PC-9 (cell line): Measurements from ENCODE around the gene TTR. TPM values are rescaled to one million over a fixed set of nuclear protein-coding genes. Genes with fewer than 3 reads are reported as not detected.

ENCODE experiments used
- BruUV-seq: library from RNA; stranded (reverse); fragments of 400-500 nt; replicated peaks from 2 replicates; lab custom pipeline; 2021; lab: Mats Ljungman, UMichigan
- CTCF ChIA-PET: fragments of 300-600 bp; sonication (Branson Sonifier 250); formaldehyde crosslinking; loops from one replicate; lab custom pipeline; 2022; ENCODE audit warnings: antibody characterized with exemption; lab: Charles Lee
- POLR2A ChIA-PET: fragments of 300-600 bp; sonication (Branson Sonifier 250); formaldehyde crosslinking; loops from one replicate; lab custom pipeline; 2022; ENCODE audit warnings: antibody characterized with exemption; ENCODE audit not compliant: unreplicated experiment; lab: Charles Lee
- DNase-seq, 2 experiments: peaks; one replicate each; pipeline versions ENCODE4 v3.0.0 to v3.0.0-alpha.2; 2015 to 2022; ENCODE audit warnings: mixed read lengths in 1 of 2
- H2AFZ ChIP-seq: fragments of 200-600 bp; sonication (generic); 2 replicates; pipeline ENCODE4 v1.8.1; 2017; ENCODE audit warnings: antibody characterized with exemption
- H3F3A ChIP-seq: fragments of 200-600 bp; sonication (generic); 2 replicates; pipeline ENCODE4 v1.8.1; 2017; ENCODE audit warnings: antibody characterized with exemption, mild to moderate bottlenecking, low read depth; ENCODE audit not compliant: insufficient read depth
- H3K27ac ChIP-seq: fragments of 200-600 bp; sonication (generic); 2 replicates; pipeline ENCODE4 v1.6.1; 2016; ENCODE audit warnings: mixed run types
- H3K27me3 ChIP-seq: fragments of 200-600 bp; sonication (generic); 2 replicates; pipeline ENCODE4 v1.6.1; 2016; ENCODE audit warnings: low read depth, mixed run types; ENCODE audit not compliant: insufficient read depth
- H3K36me3 ChIP-seq: fragments of 200-600 bp; sonication (generic); 2 replicates; pipeline ENCODE4 v1.6.1; 2016; ENCODE audit warnings: low read depth, mixed run types
- H3K4me1 ChIP-seq: fragments of 200-600 bp; sonication (generic); replicated peaks from 2 replicates; pipeline ENCODE4 v1.6.1; 2016; ENCODE audit warnings: mixed run types; ENCODE audit not compliant: insufficient read depth
- H3K4me2 ChIP-seq: fragments of 200-600 bp; sonication (generic); 2 replicates; pipeline ENCODE4 v1.6.1; 2017; ENCODE audit warnings: mixed run types
- H3K4me3 ChIP-seq: fragments of 200-600 bp; sonication (generic); 2 replicates; pipeline ENCODE4 v1.6.1; 2016; ENCODE audit warnings: mixed run types
- H3K79me2 ChIP-seq: fragments of 200-600 bp; sonication (generic); 2 replicates; pipeline ENCODE4 v1.6.1; 2017; ENCODE audit warnings: low read depth, mixed run types
- H3K9me2 ChIP-seq: fragments of 200-600 bp; sonication (generic); 2 replicates; pipeline ENCODE4 v1.8.1; 2017; ENCODE audit warnings: mild to moderate bottlenecking; ENCODE audit not compliant: insufficient read depth
- H3K9me3 ChIP-seq: fragments of 200-600 bp; sonication (generic); 2 replicates; pipeline ENCODE4 v1.8.1; 2016; ENCODE audit warnings: low read depth; ENCODE audit not compliant: insufficient read depth
- H4K20me1 ChIP-seq: fragments of 200-600 bp; sonication (generic); 2 replicates; pipeline ENCODE4 v1.8.1; 2017; ENCODE audit not compliant: insufficient read depth
- CTCF ChIP-seq: fragments of 200-600 bp; sonication (generic); conservative IDR thresholded peaks from 2 replicates; pipeline ENCODE4 v1.6.1; 2017; ENCODE audit warnings: mixed run types, antibody characterized with exemption, mild to moderate bottlenecking, moderate library complexity
- EZH2 ChIP-seq: fragments of 200-600 bp; sonication (generic); IDR thresholded peaks from 2 replicates; pipeline ENCODE4 v1.8.0; 2017; ENCODE audit warnings: antibody characterized with exemption, low read depth
- intact Hi-C: fragments of 100-400 bp; cut with micrococcal nuclease; formaldehyde crosslinking; loops from one replicate; pipeline ENCODE4 v1.10.0; 2022; ENCODE audit not compliant: unreplicated experiment
- total RNA-seq: library from RNA; stranded (reverse); gene quantifications from 2 replicates; pipeline ENCODE4 v1.2.3, GENCODE V29; 2021

The TTR gene
- total RNA-seq, 1 experiment from 2014 or later = not detected

GRCh38 chr18:31598021-31598805, 6.5 kb downstream of the TTR start:
- Histone ChIP-seq H3K4me3 (no peak overlapping the region), H3K79me2 (no peaks in the 10 kb centered on the region), H4K20me1 (no peaks in the 10 kb centered on the region), H2AFZ (no peak overlapping the region), H3K4me2 (no peak overlapping the region), H3K9me3 (no peaks in the 10 kb centered on the region), H3K27ac (no peak overlapping the region), H3K27me3 (no peaks in the 10 kb centered on the region), H3K4me1 (no peaks in the 10 kb centered on the region), H3K36me3 (no peaks in the 10 kb centered on the region), H3F3A (no peaks in the 10 kb centered on the region), H3K9me2 (no peaks in the 10 kb centered on the region)
- POLR2A ChIA-PET = no interaction called here
- no peak for DNase-seq
- no TSS peak for BruUV-seq
- intact Hi-C loops = no loop called here
- no peak for TF ChIP-seq CTCF
- TF ChIP-seq EZH2 = no peak
- CTCF ChIA-PET = no interaction called here

DNA sequence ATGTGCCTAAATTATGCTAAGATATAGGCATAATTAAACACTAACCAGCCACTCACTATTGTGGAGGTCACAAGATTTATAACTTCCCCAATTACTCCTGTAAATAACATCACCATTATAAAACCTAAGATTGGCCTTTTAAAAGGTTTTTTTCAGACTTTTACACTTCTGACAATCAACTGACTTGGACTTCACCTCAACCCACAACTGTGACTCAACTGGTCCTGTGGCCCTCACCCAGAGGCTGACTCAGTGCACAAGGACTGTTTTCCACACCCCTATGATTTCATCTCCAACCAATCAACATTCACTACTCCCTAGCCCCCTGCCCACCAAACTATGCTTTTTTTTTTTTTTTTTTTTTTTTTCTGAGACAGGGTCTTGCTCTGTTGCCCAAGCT, 11.6 kb downstream of the TTR start:
- POLR2A ChIA-PET = no interaction called here
- Histone ChIP-seq H4K20me1 (no peaks in the 10 kb centered on the region), H2AFZ (no peak overlapping the region), H3K79me2 (no peaks in the 10 kb centered on the region), H3K4me3 (no peak overlapping the region), H3K9me3 (no peaks in the 10 kb centered on the region), H3K27me3 (no peaks in the 10 kb centered on the region), H3K36me3 (no peaks in the 10 kb centered on the region), H3F3A (no peaks in the 10 kb centered on the region), H3K9me2 (no peaks in the 10 kb centered on the region), H3K4me2 (no peak overlapping the region), H3K27ac (no peak overlapping the region), H3K4me1 (no peaks in the 10 kb centered on the region)
- BruUV-seq = no TSS peak
- TF ChIP-seq EZH2 (no peak), CTCF (no peak)
- CTCF ChIA-PET = no interaction called here
- DNase-seq = no peak
- intact Hi-C loops = no loop called here

DNA sequence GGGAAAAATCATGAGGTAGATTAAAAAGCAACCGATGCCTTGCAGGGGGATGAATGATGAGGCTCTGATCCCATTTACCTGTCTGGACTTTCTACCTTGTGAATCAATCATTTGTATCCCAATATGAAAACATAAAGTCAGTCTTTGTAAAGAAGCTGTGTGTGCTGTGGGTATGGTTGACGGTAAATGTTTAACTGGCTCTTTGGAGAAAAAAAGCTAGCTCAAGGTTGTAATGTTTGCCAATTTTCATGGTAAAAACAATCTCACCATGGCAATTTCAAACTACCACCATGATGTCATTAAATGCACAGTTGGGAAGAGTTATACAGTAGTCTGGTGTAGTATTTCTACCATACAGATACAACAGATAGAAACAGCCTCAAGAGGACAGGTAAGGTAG, 14.6 kb downstream of the TTR start:
- Histone ChIP-seq H3K9me2 (no peaks in the 10 kb centered on the region), H4K20me1 (no peaks in the 10 kb centered on the region), H3K79me2 (no peaks in the 10 kb centered on the region), H3K27ac (no peak overlapping the region), H3K9me3 (no peaks in the 10 kb centered on the region), H3K36me3 (no peaks in the 10 kb centered on the region), H3K27me3 (no peaks in the 10 kb centered on the region), H3K4me2 (no peak overlapping the region), H2AFZ (no peak overlapping the region), H3K4me1 (no peaks in the 10 kb centered on the region), H3F3A (no peaks in the 10 kb centered on the region), H3K4me3 (no peak overlapping the region)
- no TSS peak for BruUV-seq
- TF ChIP-seq EZH2 = no peak
- TF ChIP-seq CTCF = no peak
- intact Hi-C loops = no loop called here
- ChIA-PET POLR2A (no interaction called here), CTCF (no interaction called here)
- no peak for DNase-seq
